IPS-NIHi7 (cell line): ENCODE measurements around the gene ZNF837.
"Not testable (repeated sequence)": the region's sequence is repeated elsewhere in the genome, so short reads cannot be mapped to it uniquely, and the experiment has no call there.

Experiments
- DNase-seq: peaks from one replicate; pipeline ENCODE4 v3.0.0; 2012; ENCODE audit warnings: mixed read lengths; ENCODE audit errors: extremely low spot score

Gene ZNF837

DNA sequence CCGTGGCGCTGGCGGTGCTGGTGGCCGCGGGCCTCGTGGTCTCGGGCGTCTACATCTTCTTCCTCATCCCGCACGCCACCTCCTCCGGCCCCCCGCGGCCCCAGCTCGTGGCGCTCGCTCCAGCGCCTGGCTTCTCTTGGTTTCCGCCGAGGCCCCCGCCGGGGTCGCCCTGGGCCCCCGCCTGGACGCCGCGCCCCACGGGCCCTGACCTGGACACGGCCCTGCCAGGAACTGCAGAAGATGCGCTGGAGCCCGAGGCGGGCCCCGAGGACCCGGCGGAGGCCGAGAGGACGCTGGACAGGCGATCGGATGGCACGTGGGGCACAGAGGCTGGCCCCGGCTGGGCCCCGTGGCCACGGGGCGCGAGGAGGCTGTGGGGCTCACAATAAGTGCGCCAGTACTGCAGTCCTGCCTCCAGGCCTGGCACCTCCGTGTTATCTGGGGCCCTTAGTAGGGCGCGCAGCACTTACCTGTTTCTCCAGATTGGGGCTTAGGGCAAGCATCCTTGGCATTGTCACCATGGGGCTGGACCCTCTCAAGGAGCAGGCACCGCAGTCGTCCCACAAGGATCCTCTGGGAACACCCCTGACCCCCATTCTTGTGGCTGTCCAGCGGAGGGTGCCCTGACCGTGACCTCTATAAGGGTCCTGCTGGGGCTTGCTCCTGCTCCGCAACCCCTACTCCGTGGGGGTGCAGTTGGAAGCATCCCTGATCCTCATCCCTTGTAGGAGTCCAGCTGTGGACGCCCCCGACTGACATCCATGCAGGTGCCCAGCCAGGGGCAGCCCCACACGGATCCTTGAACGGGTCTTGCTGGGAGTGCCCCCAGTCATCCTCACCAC lies 16.1 kb upstream of the ZNF837 start:
- DNase-seq: no peak

GRCh38 chr19:58395979-58396627 lies 15.3 kb upstream of the ZNF837 start:
- DNase-seq: peak; percentile 35

GRCh38 chr19:58395220-58395978 lies 14.6 kb upstream of the ZNF837 start, which contains the start of gene RNF225:
Gene RNF225 (plus strand): TSS chr19:58395656. CDS start chr19:58396090, 434 bp downstream.
- peak; percentile 69 for DNase-seq

- DNase-seq: no peak
These were observed 14.0 kb upstream of the ZNF837 start for GRCh38 chr19:58394821-58395219.

DNA sequence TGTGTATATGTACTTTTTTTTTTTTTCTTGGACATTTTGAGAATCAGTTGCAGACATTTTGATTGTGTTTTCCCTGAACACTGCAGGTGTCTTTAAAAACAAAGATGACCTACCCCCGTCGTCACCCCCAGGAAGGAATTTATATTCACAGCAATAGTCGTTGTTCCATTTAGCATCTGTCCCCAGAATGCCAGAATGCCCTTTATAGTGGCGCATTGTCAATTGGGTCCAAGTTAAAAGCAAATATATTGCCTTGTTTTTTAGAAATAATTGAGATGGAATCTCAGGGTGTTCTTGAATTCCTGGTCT lies 12.8 kb upstream of the ZNF837 start:
- DNase-seq: no peak

DNA sequence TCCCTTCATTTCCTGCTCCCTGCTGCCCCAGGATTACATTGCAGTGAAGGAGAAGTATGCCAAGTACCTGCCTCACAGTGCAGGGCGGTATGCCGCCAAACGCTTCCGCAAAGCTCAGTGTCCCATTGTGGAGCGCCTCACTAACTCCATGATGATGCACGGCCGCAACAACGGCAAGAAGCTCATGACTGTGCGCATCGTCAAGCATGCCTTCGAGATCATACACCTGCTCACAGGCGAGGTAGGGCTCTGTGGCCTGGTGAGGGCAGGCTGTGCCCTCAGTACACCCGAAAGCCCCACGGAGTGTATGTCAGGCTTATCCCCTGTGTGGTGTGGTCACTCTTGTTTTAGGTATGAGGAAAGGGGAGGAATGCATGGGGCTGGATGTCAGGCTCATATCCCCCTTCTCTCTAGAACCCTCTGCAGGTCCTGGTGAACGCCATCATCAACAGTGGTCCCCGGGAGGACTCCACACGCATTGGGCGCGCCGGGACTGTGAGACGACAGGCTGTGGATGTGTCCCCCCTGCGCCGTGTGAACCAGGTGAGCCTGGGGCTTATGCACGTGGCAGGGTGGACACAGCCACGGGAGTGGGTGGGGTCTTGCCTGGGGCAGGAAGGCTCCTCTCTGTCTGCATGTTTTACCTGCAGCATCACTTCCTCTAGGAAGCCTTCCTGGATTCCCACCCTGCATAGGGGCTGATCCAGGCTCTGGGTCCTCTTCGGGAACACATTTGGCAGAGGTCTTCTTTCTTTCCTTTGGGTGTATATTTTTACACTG lies 12.3 kb upstream of the ZNF837 start:
- DNase-seq: no peak

DNA sequence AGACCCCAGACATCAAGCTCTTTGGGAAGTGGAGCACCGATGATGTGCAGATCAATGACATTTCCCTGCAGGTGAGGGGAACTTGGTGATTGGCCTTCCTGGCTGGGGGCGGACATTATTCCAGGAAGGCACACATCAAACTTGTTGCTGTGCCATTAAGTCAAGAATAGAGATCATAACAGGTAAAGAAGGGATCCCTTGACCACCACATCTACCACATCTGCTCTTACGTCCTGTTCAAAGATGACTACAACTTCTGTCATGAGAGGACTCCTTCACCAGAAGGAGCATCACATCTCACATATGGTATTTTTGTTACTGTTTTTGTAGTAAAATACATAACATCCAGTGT lies 7.3 kb upstream of the ZNF837 start:
- DNase-seq: no peak

DNA sequence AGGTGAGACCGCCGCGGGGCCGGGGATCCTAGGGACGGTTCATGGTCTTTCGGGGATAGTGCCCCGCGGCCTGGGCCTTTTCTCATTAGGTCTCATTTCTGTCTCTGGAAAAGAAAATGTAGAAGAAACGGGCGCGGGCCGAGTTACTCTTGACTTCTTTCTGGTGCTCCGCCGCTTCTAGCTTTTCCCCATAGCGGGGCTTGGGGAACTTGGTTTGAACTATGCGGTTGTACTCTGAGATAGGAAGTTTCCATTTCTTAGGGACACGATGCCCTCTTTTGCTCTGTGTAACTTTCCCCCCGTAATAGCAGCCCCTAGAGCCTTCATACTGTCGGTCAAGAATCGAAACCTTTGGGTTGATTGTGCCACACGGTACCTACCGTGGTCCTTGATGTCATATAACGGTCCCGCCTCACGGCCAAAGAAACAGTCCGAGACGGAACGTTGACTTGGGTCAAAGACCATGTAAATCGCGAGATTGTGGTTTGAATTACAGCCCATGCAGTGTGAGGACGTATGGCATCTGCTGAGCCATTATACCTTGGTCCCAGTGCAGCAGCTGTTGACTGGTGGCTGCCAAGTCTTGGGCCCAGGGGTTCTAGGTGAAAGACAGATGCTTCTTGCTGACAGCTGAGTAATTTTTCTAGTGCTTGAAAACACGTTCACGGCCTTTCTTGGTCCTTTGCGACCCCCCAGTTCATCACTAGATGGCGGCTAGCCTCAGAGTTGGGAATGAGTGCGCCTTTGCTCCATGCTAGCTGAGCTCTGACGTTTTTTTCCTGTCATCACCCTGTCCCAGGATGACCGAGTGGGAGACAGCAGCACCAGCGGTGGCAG lies 6.7 kb upstream of the ZNF837 start:
- DNase-seq: no peak

DNA sequence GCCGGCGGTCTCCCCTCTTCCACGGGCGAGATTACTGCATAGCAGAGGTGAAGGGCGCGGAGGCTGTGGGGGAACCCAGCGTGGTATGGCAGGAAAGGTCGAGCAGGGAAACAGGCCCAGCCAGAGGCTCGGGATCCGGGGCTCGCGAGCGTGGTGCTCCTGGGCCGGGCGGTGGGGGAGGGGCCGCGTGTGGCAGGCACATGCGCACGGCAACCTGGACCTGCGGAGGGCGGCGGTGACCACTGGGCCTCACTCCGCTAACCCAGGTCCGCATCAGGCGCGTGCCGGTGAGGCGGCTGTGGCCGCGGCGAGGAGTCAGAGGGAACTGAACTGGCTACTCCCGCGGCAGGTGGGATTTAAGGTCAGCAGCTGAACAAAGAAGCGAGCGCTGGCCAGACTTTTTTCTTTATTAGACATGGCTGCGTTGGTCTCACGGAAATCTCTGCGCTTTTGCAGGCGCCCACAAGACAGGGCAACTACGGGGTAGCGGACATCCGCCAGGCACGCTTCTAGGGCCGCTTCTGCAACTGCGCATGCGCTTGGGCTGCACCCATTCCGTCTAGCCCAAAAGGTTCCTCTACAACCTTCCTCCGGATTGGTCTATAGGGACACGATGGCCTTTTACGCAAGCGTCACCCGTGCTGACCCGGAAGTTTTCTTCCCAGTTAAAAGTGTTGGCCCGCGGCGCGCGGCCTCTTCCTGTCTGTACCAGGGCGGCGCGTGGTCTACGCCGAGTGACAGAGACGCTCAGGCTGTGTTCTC lies 5.9 kb upstream of the ZNF837 start, which contains the start of gene RPS5:
Gene RPS5, plus strand, starts transcription at position 694 of the 762 bp plus-strand sequence. CDS start 869 bp downstream, outside the sequence.
- peak; percentile 99 for DNase-seq

DNA sequence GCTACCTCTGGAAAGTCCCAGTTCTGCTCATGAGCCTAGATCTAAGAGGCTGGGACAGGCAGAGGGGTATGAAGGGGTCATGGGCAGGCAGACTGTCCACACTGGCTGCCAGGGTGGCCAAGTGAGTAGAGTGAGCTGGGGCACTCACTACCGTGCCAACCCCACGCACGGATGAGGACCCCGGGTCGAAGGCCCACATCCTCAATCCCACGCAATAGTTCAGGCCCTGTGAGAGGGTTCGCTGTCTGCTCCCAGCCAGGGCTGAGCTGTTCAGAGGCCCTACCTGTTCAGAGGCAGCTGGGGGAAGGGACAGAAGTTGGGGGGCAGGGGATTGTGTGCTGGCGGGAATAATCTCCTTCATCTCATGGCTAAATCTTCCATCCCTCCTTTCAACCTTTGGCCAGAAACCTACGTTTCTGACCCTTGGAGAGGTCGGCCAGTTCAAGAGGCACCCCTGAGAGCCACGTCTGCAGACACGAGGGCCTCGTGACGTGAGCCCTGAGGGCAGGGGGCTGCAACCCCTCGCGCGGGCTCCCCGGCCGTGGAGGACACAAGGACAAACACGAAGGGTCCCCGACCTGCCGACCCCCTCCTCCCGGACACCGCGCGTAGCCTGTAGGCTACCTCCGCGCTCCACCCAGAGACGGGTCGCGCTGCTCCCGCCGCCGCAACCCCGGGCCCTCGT lies 5.2 kb upstream of the ZNF837 start:
- DNase-seq: no peak

- DNase-seq: no peak
These were observed 4.6 kb upstream of the ZNF837 start for GRCh38 chr19:58385313-58385890.

GRCh38 chr19:58382997-58383603 lies 2.3 kb upstream of the ZNF837 start:
- no peak for DNase-seq

DNA sequence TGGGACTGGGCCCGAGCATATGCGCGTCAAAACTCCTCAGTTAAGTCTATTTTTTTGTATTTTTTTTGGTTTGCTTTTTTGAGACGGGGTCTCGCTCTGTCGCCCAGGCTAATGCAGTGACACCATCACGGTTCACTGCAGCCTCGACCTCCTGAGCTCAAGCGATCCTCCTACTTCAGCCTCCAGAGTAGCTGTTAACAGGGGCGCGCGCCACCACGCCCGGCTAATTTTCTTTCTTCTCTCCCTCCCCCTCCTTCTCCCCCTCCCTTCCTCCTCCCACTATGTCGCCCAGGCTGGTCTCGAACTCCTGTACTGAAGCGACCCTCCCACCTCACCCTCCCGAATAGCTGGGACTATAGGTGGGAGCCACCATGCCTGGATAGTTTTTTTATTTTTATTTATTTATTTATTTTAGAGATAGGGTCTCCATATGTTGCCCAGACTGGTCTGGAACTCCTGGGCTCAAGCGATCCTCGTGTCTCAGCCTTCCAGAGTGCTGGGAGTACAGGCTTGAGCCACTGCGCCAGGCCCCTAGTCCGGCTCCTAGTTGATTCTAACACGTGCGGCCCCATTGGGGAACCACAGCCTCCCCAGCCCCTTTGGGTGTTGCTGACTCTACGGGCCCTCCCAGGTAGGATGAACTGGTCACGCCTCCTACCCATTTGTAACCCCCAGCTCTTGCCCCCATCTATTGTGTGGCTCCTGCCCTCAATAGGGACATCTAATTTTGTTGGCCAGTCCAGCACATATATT lies 806 bp upstream of the ZNF837 start:
- no peak for DNase-seq

- no peak for DNase-seq
These were observed 681 bp downstream of the ZNF837 start for GRCh38 chr19:58380037-58380661.

DNA sequence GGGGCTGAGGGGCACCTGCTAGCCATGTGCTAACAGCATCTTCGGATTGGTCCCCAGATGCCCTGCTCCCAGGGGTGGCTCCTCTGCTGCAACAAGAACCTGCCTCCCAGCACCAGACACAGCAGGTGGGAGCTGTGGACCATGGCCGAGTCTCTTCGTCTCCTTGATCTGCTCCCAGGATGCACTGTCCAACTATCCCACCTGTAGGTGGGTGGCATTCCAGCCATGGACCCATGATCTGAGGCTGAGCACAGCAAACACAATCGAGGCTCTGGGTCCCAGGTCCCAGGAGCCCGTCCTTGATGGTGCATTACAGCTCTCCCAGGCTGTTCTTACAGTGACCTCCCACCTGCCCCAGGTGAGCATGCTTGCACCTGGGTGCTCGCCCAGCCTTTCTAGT lies 1.6 kb downstream of the ZNF837 start:
- DNase-seq: no peak

- DNase-seq: not testable (repeated sequence)
These were observed 4.1 kb downstream of the ZNF837 start for GRCh38 chr19:58376724-58377123.

DNA sequence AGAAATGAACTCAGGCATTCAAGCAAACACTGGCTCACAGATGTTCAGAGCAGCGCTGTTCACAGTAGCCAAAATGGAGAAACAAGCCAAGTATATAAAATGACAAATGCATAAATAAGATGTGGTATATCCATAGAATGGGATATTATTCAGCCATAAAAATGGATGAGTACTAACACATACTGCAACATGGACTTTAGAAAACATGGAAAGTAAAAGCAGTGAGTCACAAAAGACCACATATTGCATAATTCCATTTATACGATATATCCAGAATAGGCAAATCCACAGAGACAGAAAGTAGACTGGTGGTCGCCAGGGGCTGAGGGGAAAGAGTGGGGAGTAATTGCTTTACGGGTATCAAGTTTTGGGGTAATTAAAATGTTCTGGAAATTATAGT lies 6.6 kb downstream of the ZNF837 start:
- DNase-seq: no peak
